HG03457 (cell line): ENCODE data around the gene HABP4.

Experiments
- ATAC-seq: cut with Tn5 transposase; IDR thresholded peaks from one replicate; pipeline ENCODE4 v1.9.1; 2021; ENCODE audit warnings: moderate number of reproducible peaks; ENCODE audit not compliant: unreplicated experiment

The HABP4 gene

DNA sequence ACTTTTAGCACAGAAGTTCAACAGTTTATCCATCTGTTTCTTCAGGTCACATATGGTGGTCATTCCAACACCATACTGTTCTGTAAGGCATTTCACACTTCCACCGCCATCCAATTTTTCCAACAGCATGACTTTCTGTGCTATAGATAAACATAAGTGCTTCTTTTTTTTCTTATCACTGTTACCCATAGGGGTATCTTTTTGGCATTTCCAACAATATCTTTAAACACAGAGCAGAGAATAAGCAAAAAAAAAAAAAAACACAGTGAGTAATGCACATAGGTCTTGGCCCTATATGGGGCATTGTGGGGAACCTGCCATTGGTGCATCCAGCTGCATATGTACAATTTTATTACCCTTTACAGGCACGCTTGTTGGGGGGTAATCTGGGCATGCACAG is 19.6 kb upstream of the HABP4 start:
- no peak for ATAC-seq

DNA sequence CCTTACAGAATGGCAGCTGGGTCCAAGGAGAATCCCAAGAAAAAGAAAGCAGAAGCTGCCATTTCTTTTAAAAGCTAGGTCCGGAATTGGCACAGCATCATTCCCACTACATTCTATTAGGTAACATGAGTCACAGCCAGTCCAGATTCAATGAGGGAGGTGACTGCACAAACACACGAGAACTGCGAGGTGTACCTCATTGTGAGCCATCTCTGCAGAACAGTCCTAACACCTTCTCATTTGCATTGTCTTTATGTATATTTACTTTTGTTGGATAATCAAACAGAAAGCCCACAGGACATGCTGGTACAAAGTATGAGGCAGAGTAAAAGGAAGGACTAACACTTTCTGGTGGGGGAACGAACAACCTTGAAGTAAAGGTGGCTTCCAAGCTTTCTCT is 14.6 kb upstream of the HABP4 start:
- ATAC-seq: no peak

DNA sequence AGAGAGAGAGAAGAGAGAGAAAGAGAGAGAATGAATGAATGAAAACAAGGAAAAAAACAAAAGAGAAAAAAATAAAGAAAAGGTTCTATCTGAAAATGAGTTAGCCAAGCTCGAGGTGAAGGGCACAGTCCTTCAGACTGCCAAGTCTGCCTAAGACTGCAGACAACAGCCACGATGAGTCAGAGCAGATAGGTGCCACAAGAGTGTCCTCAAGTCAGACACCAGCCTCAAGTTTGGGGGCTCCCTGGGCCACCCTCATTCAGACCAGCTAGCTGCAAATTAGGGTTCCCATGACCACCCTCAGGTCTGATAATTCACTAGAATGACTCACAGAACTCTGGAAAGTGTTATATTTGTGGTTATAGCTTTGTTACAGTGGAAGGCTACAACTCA is 13.9 kb upstream of the HABP4 start:
- no peak for ATAC-seq

GRCh38 chr9:96436456-96437126 is 13.4 kb upstream of the HABP4 start:
- no peak for ATAC-seq

DNA sequence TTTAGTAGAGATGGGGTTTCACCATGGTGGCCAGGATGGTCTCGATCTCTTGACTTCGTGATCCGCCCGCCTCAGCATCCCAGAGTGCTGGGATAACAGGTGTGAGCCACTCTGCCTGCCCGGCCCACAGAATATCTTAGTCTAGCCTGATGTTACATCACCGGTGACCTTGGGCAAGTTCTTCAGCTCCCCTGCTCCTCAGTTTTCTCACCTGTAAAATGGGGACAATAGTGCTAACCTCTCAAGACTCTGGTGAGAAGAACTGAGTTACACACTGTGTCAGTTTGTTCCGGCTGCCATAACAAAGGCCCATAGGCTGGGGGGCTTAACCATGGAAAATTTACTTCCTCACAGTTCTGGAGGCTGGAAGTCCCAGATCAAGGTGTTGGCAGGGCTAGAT is 12.5 kb upstream of the HABP4 start:
- no peak for ATAC-seq

DNA sequence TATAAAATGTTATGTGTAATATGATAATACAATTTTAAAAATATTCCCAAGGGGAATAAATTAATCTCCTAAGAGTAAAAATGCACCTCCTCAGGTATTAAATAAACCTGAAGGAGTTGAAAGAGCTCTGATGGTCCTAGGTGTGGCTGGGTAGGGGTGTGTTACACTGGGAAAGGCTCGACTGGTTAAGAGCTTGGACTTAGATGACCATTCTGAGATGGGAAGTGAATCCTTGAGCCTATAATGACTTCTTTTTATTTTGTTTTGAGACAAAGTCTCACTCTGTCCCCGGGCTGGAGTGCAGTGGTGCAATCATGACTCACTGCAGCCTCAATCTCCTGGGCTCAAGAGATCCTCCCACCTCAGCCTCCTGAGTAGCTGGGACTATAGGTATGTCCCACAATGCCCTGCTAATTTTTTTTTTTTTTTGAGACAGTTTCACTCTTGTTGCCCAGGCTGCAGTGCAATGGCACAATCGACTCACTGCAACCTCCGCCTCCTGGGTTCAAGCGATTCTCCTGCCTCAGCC is 9.2 kb upstream of the HABP4 start:
- no peak for ATAC-seq

GRCh38 chr9:96441798-96442445 is 8.0 kb upstream of the HABP4 start:
- ATAC-seq: no peak

GRCh38 chr9:96442491-96442890 is 7.5 kb upstream of the HABP4 start:
- ATAC-seq: no peak

DNA sequence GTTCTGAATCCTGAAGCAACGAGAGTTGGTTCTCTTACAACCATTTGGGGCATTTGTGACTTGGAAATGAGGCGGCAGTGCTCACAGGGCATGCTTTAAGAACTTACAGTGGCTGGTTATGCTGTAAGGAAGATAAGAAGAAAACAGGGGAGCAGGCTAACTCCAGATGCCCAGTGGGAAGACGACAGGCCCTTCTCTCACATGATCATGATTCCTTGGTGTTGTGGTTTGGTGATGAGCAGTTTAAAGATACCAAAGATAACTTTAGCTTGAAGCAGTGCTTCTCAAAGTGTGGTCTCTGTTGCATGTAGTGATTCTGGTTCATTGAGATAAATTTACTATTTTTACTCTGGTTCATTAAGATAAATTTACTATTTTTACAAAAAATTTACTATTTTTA is 2.6 kb upstream of the HABP4 start:
- ATAC-seq: no peak

GRCh38 chr9:96448546-96449170 is 1.3 kb upstream of the HABP4 start:
- no peak for ATAC-seq

DNA sequence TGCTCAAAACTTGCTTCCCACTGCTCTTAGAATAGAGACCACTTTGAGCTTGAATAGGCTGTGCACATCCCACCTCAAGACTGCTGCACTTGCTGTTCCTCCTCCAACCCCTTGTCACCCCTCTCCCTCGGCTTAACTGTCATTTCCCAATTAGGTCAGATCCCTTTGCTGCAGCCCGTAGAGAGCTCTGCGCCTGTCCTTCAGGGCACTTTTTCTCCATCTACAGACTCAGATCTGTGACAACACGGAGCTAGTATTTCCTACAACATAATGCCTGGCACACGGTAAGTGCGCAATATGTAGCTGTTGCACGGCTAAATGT is 485 bp upstream of the HABP4 start:
- peak; percentile 7 for ATAC-seq

- no peak for ATAC-seq
Observed at GRCh38 chr9:96450613-96451528, 902 bp downstream of the HABP4 start.

DNA sequence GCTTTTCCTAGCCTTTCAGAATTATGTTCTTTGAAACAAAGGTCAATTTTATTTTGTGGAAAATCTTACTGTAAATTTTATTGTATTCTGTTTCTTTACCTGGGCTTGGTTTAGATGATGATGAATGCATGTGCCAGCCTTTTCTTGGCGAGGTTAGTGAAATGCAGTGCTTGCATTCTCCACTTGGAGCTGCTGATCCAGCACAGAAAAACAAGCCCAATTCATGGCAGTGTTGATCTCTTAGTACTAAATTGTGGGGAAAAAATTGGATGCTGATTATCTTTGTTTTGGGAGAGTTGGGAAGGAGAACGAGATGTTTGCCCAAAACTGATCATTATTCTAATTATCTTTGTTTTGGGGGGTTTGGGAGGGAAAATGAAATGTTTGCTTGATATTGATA is 3.7 kb downstream of the HABP4 start:
- no peak for ATAC-seq

DNA sequence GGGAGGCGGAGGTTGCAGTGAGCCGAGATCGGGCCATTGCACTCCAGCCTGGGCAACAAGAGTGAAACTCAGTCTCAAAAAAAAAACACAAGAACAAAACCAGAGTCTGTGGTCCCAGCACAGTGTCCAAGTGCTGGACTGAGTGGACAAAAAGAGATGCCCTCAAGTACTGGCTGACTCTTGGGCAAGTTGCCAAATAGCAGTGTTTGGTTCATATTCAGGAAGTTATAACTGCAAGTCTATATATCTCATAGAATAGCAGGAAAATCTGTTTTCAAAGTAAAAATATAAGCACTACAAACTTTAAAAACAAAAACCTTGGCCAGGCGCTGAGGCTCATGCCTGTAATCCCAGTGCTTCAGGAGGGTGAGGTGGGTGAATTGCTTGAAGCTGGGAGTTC is 7.3 kb downstream of the HABP4 start:
- no peak for ATAC-seq

- no peak for ATAC-seq
Observed at GRCh38 chr9:96458226-96458625, 8.3 kb downstream of the HABP4 start.

- ATAC-seq: no peak
Observed at GRCh38 chr9:96459268-96460007, 9.5 kb downstream of the HABP4 start.

DNA sequence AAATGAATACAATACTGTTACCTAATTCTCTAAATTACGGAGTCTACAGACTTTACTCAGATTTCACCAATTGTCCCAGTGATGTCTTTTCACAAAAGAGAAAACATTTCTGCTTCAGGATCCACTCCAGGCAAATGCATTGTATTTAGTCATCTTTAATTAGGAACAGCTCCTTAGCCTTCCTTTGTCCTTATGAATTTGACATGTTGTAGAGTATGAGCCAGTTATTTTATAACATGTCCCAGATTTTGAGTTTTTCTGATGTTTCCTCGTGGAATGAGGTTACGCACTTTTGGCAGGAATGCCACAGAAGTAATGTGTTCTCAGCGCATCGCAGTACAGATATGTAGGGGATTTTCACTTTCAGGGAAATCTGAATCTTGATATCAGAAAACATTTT is 10.5 kb downstream of the HABP4 start:
- ATAC-seq: no peak

GRCh38 chr9:96460882-96461281 is 10.9 kb downstream of the HABP4 start:
- no peak for ATAC-seq

GRCh38 chr9:96461336-96461735 is 11.4 kb downstream of the HABP4 start:
- no peak for ATAC-seq

DNA sequence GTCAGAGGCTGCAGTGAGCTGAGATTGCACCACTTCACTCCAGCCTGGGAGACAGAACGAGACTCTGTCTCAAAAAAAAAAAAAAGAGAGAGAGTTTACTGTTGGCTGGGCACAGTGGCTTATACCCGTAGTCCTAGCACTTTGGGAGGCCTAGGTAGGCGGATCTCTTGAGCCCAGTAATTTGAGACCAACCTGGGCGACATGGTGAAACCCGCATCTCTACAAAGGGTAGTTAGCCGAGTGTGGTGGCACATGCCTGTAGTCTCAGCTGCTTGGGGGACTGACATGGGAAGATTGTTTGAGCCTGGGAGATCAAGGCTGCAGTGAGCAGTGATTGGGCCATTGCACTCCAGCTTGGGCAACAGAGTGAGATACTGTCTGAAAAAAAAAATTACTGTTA is 12.6 kb downstream of the HABP4 start:
- no peak for ATAC-seq

DNA sequence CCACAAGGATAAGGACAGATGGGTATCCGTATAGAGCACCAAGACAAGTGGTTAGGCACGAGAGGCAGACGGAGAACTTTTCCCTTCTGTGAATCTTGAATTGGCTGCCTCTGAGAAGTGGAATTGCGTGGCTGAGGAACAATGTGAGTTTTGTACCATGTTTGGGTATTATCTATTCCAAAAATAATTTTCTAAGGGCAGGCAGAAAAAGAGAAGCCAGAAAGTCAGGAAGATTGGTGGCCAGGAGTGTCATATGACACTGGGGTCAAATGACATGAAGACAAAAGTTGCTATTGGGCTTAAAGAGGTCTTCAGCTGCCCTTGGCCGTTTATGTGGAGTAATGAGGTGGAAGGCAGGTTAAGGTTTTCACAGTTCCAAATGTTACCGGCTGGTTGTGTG is 14.5 kb downstream of the HABP4 start:
- no peak for ATAC-seq
